HG03064 (cell line): Measurements from ENCODE around the gene MAT1A.

Experiments
- ATAC-seq: cut with Tn5 transposase; IDR thresholded peaks from one replicate; pipeline ENCODE4 v1.9.1; 2021; ENCODE audit warnings: low read depth; ENCODE audit not compliant: unreplicated experiment

The MAT1A gene

GRCh38 chr10:80283536-80284199, 5.8 kb downstream of the MAT1A start:
- no peak for ATAC-seq

DNA sequence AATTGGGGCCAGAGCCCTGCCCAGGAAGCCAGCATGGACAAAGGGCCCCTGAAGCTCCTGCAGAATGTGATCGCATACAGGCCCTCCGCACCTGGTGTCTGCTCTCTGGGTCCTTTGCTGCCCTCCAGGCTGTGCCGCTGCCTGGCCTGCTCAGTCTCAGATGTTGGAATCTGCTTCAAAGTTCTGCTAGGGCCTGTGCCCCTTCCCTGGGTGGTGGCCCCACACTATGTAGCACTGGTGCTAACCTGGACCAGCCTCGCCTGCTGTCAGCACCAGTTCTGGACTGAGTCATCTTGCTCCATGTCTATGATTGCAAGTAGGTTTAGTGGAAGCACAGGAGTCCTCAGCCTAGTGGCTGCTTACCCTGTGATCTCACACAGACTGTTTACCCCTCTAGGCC, 6.3 kb downstream of the MAT1A start:
- no peak for ATAC-seq

- no peak for ATAC-seq
Observed at GRCh38 chr10:80281784-80282765, 7.4 kb downstream of the MAT1A start.

- peak; percentile 61 for ATAC-seq
Observed at GRCh38 chr10:80281292-80281691, 8.2 kb downstream of the MAT1A start.

DNA sequence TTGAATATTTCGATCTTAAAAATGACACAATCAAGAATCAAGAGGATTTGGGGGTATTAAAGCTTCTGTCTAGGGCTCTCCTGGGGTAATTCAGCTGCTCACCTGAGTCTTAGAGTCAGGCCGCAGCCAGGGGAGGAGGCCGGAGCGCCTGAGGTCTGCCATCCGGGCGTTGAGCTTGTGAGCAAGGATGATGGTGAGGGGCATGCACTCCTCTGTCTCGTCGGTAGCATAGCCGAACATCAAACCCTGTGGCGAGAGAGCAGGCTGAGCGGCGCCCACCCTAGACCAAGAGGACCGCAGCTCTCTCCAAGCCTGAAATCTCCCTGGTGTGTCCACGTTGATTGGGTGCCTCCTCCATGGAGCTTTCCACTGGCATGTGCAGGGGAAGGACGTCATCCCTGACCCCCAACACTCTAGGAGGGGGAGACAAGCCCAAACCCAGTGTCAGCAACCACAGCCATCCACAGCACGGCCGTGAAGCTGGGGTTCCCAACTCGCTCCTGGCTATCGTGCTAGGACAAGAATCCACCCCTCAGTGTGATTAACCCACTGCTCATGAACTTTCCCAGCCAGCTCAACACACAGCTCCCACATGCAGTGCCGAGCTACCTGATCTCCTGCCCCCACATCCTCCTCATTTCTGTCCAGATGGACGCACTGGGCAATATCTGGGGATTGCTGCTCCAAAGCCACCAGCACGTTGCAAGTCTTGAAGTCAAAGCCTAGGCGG, 9.2 kb downstream of the MAT1A start:
- no peak for ATAC-seq

- ATAC-seq: no peak
Observed at GRCh38 chr10:80279146-80279545, 10.3 kb downstream of the MAT1A start.

- no peak for ATAC-seq
Observed at GRCh38 chr10:80278480-80278879, 11.0 kb downstream of the MAT1A start.

GRCh38 chr10:80277567-80278250, 11.7 kb downstream of the MAT1A start:
- ATAC-seq: no peak

- ATAC-seq: no peak
Observed at GRCh38 chr10:80277016-80277415, 12.4 kb downstream of the MAT1A start.

- no peak for ATAC-seq
Observed at GRCh38 chr10:80276335-80276734, 13.1 kb downstream of the MAT1A start.

- no peak for ATAC-seq
Observed at GRCh38 chr10:80275756-80276155, 13.7 kb downstream of the MAT1A start.

DNA sequence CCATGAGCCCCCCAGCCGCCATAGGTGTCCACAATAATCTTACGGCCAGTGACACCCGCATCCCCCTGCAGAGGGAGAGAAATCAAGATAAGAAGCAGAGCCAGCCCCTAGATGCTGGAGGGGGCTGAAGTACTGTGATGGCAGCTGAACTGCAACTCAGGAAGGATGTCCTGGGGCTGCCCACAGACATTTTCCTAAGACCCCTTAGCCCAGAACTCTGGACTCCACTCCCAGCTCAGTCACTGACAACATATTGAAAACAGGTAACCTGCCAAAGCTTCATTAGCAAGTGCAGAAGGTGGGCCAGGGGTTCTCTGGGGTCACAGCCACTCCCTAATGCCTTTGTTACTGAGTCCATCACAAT, 14.3 kb downstream of the MAT1A start:
- ATAC-seq: no peak

GRCh38 chr10:80274396-80275134, 14.9 kb downstream of the MAT1A start:
- no peak for ATAC-seq

DNA sequence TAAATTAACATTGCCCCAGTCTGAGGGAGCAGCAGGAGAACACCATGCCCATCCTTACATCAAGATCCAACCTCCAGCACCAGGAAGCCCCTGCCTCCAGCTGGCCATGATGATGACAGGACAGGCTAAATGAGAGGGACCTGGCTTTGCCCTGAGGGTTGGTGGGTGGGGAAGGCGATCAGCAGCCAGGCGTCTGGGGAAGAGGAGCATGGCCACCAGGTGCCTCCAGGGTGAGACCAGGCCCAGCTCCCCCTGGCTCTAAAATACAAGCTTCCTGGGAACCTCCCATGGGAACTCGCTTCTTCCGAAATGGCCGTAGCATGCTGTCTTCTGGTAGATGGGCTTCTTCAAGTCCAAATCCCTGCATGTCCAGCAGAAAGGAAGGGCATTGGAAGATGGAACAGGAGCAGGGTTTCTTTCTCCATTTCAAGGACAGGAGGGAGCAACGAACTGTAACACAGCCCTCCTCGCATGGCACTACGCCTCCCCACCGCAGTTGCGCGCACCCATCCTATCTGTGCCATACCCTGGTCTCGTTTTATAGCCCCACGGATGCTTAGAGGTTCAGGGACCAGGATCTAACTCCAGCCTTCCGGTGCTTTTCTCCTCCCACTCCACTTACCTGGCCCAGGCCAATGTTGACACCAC, 15.8 kb downstream of the MAT1A start:
- ATAC-seq: no peak

GRCh38 chr10:80272793-80273522, 16.5 kb downstream of the MAT1A start:
- no peak for ATAC-seq

- ATAC-seq: no peak
Observed at GRCh38 chr10:80271416-80271815, 18.0 kb downstream of the MAT1A start.

DNA sequence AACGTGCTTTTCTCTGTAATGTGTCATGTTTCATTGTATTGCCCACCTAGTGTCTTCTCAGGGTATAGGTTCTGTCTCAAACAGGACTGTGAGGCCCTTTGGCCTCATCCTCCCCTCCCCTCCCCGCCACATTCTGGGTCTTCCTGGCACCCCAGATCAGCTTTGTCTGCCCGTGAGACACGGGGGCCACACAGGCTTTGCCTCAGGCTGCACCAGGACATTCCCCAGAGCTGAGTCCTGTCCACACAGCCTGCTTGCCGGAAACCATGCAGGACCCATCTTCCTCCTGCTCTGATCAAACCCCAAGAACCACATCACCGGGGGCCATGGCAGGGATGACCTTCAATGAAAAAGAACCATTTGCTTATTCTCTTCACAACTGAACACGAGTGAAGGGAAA, 18.6 kb downstream of the MAT1A start:
- no peak for ATAC-seq

DNA sequence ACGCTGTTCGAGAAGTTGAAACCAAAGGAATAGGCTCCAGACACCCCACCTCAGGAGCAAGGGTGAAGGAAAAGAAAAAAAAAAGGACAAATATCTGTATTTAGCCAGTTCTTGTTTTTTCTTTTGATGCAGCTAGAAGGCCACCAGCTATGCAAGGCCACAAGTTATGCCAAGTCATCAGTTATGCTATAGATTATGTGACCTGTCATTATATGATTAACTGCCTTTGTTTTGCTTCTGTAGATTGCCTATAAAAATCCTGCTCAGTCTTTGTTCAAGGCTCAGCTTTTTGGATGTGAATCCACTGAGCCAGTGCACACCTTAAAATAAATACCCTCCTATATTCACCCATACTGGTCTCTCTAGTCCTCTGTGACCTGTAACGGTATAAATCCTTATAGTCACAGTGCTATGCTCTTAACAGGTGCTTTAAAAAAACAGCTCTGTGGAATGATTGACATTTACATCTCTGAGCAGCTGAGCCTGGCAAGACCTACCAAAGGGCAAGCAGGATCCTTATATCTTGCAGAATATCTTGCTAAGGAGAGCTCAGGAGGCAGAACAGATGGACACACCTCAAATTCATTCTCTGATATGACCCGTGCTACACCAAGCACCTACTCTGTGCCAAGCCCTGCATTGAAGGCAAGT, 20.4 kb downstream of the MAT1A start:
- no peak for ATAC-seq
